NCI-H2227 (cell line): ENCODE results near the gene ADGRF1.
"Not testable (repeated sequence)": the region's sequence is repeated elsewhere in the genome, so short reads cannot be mapped to it uniquely, and the experiment has no call there.

ENCODE experiments used
- DNase-seq: peaks from one replicate; lab custom pipeline; 2025; ENCODE audit not compliant: unreplicated experiment; lab: John Stamatoyannopoulos, UW

The ADGRF1 gene

DNA sequence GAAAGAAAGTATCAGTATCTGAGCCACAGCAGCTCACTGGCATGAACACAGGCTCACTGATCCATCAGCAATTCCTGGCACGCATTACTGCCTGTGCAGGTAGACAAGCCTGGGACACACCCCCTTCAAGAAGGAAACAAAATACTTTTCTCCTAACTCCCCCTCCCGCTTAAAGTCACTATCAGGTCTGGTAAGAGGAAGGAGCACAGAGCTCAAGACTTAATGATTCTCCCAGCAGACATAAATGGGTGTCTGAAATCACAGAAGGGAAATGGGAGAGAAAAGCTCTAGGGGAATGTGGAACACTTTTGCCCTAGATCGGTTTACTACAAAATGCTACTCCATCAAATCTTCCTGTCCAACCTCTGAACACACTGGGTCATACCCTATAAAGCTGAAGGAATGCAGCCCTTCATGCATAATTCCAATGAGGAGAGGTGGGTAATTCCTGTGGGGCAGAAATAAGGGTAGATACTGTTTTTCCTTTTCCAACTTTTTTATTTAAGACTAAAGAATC lies at the start of gene ADGRF1:
Gene ADGRF1, minus strand, starts transcription at position 58 of the 517 bp plus-strand sequence. CDS start 13,271 bp downstream, outside the sequence.
- DNase-seq, result no peak

DNA sequence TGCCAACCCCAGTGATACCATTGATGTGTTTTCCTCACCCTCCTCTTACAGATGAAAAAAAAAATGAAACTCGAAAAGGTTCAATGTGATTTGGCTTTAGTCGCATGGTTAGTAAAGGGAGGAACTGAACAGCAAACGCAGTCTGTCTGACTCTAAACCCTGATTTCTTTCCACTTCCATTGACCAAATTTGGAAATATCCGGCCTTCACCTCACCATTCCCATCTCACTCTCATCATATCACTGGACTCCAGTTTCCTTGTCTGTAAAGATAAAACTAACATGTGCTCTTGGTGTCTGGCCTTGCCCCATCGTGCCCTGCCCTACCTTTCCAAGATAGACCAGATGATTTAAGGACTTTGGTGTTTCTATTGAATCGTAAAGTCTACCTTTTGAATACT lies 48.7 kb upstream of the ADGRF1 start:
- no peak for DNase-seq

DNA sequence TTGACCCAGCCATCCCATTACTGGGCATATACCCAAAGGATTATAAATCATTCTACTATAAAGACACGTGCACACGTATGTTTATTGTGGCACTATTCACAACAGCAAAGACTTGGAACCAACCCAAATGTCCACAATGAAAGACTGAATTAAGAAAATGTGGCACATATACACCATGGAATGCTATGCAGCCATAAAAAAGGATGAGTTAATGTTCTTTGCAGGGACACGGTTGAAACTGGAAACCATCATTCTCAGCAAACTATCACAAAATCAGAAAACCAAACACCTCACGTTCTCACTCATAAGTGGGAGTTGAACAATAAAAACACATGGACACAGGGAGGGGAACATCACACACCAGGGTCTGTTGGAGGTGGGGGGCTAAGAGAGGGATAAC lies 47.3 kb upstream of the ADGRF1 start:
- not testable (repeated sequence) for DNase-seq

- DNase-seq, result no peak
These were observed 44.1 kb upstream of the ADGRF1 start for GRCh38 chr6:47086051-47086770.

DNA sequence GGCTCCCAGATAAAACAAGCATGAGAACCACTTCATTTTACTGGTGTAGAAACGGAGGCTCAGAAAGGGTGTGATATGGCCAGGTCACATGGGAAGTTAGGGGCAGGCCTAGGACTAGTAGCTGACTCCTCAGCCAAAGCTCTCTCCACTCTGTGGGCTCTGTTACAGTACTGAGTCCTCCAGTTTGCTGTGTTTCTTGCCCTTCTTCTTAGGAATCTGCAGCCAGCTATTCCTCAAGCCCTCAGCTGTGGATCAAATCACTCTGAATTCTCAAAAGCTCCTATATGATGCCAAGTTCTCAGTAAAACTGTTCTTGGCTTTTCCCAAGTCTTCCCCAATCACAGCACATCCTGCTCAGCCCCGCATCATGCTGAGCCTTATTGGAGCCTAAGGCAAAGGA lies 42.5 kb upstream of the ADGRF1 start:
- DNase-seq, result no peak

GRCh38 chr6:47083586-47084047 lies 41.5 kb upstream of the ADGRF1 start:
- DNase-seq, result peak; percentile 5

DNA sequence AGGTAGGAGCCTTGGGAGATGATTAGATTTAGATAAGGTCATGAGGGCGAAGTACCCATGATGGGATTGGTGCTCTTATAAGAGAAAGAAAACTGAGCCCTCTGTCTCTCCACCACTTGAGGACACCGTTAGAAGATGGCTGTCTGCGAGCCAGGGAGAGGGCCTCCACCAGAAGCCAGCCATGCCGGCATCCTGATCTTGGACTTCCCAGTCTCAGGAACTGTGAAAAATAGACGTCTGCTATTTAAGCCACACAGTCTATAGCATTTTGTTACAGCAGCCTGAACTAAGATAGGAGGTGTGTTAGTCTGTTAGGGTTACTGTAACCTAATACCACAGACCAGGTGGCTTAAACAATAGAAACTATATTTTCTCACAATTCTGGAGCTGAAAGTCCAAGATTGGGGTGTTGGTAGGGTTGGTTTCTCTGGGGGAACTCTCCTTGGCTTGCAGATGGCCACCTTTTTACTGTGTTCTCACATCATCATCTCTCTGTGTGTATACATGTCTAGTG lies 38.0 kb upstream of the ADGRF1 start:
- no peak for DNase-seq

DNA sequence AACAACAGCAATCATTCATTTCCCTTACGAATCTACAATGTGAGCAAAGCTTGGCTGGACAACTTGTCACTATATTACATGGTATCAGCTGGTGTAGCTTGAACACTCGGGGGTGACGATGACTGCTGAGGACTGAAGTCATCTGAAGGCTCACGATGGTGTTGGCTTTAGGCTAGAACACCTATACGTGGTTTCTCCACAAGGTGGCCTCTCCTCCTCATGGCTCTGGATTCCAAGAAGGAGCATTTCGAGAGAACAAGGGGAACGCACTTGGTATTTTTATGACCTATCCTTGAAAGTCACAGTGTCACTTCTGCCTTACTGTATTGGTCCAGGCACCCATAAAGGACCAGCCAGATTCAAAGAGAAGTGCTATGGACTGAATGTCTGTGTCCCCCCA lies 37.5 kb upstream of the ADGRF1 start:
- no peak for DNase-seq

DNA sequence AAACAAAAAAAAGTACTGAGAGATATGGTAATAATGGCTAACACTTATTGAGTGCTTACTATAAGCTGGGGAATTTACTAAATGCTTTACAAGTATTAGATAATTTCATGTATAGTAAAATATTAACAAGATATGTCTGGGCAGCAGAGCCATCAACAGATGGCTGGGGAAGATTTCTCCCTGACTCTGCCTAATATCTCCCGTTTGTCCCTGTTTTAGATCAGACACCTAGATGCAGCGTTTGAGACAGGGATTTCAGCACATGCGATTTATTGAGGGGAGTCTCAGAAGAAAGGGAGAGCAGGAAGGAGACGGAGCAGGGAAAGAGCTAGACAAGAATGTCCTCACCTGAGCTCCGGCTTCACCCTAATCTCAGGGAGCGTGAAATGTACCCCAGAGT lies 36.9 kb upstream of the ADGRF1 start:
- DNase-seq, result no peak

GRCh38 chr6:47076422-47077344 lies 34.6 kb upstream of the ADGRF1 start:
- DNase-seq, result no peak

- no peak for DNase-seq
These were observed 33.7 kb upstream of the ADGRF1 start for GRCh38 chr6:47075741-47076421.

DNA sequence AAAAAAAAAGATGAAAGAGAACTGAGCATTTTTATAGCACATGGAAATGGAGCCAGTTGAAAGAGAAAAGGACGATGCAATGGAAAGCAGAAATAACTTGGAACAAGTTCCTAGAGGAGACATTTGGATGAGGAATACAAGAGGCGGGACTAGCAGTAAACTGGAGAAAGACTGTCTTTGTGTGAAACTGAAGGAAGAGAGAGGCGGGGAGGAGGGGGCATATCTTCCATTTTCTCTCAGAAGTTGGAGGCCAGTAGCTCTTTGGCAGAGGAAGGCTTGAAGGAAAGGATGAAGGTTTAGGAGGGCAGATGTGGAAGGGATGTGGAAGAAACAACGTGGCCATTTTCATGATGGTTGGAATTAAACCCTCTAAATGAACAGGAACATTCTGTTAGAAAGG lies 33.0 kb upstream of the ADGRF1 start:
- no peak for DNase-seq

DNA sequence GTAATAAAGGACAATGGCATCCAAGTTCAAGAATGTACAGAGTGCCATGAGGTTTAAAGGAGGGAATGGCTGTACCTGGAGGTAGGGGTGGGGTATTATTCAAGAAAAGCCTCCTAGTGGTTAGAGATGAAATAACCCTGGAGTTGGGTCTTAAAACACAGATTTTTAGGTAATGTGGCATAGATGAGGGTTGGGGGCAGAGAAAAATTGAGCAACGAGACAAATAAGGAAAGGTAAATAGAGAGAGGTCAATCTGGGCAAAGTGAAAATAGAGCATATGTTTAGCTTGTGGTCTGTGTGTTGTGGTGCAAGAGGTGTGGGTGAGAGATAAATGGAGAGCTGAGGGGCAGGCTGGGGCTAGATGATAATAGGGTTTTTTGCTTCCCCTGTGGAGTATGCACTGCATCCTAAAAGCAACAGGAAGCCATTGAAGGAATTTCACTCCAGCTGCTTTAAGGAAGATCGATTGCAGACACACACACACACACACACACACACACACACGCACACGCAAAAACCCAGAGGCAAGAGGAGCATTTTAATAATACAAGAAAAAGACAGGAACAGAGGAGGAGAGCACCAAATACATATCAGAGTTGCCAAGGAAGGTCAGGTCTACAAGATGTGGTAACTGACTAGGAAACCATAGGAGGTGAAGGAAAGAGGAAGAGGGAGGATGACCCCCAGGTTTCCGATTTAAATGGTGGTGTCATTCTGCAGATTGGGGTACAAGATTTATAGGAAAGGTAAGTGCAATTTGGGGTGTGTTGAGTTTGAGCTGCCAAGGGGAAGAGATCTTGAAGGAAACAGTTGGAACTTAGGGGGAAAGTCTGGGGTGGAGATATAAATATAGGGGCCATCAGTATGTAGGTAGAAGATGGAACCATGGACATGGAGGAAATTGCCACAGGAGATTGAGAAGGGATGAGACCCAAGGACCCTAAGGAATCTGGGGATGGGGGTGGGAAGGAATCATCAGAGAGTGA lies 31.3 kb upstream of the ADGRF1 start:
- DNase-seq, result no peak

- DNase-seq, result no peak
These were observed 30.5 kb upstream of the ADGRF1 start for GRCh38 chr6:47072667-47073066.

GRCh38 chr6:47071681-47072080 lies 29.5 kb upstream of the ADGRF1 start:
- DNase-seq, result no peak

DNA sequence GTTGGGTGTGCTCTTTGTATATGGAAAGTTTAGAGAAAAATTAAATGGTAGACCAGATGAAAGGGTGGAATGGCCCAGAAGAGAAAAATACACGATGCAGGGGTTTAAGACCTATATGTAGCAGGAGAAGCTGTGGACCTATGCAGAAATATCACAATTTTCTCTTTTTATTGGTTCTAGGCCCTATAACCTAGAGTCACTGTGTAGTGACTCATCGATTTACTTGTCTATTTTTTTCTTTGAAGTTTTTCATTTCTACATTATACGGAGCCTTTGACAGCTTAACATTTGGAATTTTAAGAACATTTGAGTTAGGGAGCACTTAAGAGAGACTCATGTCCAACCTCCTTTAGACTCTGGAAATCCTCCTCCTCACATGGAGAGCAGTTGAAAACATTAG lies 28.3 kb upstream of the ADGRF1 start:
- no peak for DNase-seq

GRCh38 chr6:47069156-47069555 lies 27.0 kb upstream of the ADGRF1 start:
- no peak for DNase-seq

- no peak for DNase-seq
These were observed 24.3 kb upstream of the ADGRF1 start for GRCh38 chr6:47066418-47066817.

DNA sequence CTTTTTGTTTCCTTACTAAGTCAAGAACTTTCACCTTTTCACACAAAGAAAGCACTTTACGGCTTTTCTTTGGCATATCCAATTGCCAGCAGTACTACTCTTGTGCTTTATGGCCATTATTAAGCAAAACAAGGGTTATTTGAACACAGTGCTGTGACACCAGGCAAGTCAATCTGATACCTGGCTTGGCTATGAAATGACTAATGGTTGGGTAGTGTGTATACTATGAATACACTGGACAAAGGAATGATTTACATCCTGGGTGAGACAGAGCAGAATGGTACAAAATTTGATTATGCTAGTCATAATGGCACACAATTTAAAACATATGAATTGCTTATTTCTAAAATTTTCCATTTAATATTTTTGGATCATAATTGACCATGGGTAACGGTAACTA lies 22.1 kb upstream of the ADGRF1 start:
- no peak for DNase-seq

DNA sequence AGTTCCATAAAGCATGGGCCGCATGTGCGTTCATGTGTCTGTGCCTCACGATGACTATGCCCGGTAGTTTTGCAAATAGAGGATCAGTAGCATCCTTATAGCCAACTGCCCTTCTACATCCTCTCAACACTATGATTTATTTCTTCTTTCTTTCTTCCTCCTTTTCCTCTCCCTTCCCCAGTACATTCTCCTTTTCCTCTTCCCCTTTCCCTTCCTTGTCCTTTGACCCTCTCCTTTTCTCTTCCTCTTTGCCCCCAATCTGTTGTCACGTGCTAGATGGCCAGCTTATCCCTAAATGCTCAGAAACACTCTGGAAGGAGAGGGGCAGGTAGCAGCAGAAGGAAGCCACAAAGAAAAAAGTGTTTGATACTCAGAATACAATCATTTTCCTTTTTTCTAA lies 20.2 kb upstream of the ADGRF1 start:
- DNase-seq, result no peak
